ENCODE results near the gene TAF15.

TAF15 gene

GRCh38 chr17:35846055-35846809 is 36.9 kb downstream of the TAF15 start:
- Histone ChIP-seq H3K4me3 (no peak overlapping the region), H3K36me3 (peaks cover 97% of the 10 kb centered on the region), H3K27me3 (no peaks in the 10 kb centered on the region), H3K27ac (no peak overlapping the region), H3K4me1 (no peaks in the 10 kb centered on the region), H4K20me1 (peaks cover 82% of the 10 kb centered on the region), H3K9me3 (no peaks in the 10 kb centered on the region), H3K4me2 (no peak overlapping the region), H3K9ac (no peak overlapping the region)
- no peak for TF ChIP-seq Cebpa-rat (IDR thresholded peaks at IDR 0.05)

GRCh38 chr17:35847006-35847405 is 37.7 kb downstream of the TAF15 start:
- H3K9me3 ChIP-seq: no peaks in the 10 kb centered on the region
- no peak for TF ChIP-seq Cebpa-rat (IDR thresholded peaks at IDR 0.05)

GRCh38 chr17:35847633-35848373 is 38.5 kb downstream of the TAF15 start:
- Histone ChIP-seq H3K27me3 (no peaks in the 10 kb centered on the region), H3K36me3 (peaks cover 97% of the 10 kb centered on the region), H3K9ac (no peak overlapping the region), H3K4me2 (no peak overlapping the region), H3K27ac (no peak overlapping the region), H4K20me1 (peaks cover 68% of the 10 kb centered on the region), H3K4me1 (no peaks in the 10 kb centered on the region), H3K9me3 (no peaks in the 10 kb centered on the region), H3K4me3 (no peak overlapping the region)
- no peak for TF ChIP-seq Cebpa-rat (IDR thresholded peaks at IDR 0.05)

More at GRCh38 chr17:35847006-35847405, 37.7 kb downstream of the TAF15 start:
- H3K4me2 ChIP-seq: no peak overlapping the region
- peaks cover 97% of the 10 kb centered on the region for H3K36me3 ChIP-seq
- no peaks in the 10 kb centered on the region for H3K27me3 ChIP-seq
- no peaks in the 10 kb centered on the region for H3K4me1 ChIP-seq
- H3K4me3 ChIP-seq: no peak overlapping the region
- no peak overlapping the region for H3K9ac ChIP-seq
- peaks cover 75% of the 10 kb centered on the region for H4K20me1 ChIP-seq
- no peak overlapping the region for H3K27ac ChIP-seq

GRCh38 chr17:35849469-35850348 is 40.4 kb downstream of the TAF15 start:
- no peaks in the 10 kb centered on the region for H3K9me3 ChIP-seq
- no peak overlapping the region for H3K9ac ChIP-seq
- no peaks in the 10 kb centered on the region for H3K4me1 ChIP-seq
- no peak for TF ChIP-seq Cebpa-rat (IDR thresholded peaks at IDR 0.05)
- no peak overlapping the region for H3K4me3 ChIP-seq
- peaks cover 91% of the 10 kb centered on the region for H3K36me3 ChIP-seq
- H3K27ac ChIP-seq: no peak overlapping the region
- peaks cover 51% of the 10 kb centered on the region for H4K20me1 ChIP-seq
- H3K27me3 ChIP-seq: no peaks in the 10 kb centered on the region
- H3K4me2 ChIP-seq: no peak overlapping the region

- no peak overlapping the region for H3K4me2 ChIP-seq
- no peaks in the 10 kb centered on the region for H3K27me3 ChIP-seq
- peaks cover 67% of the 10 kb centered on the region for H3K36me3 ChIP-seq
- no peak for TF ChIP-seq Cebpa-rat (IDR thresholded peaks at IDR 0.05)
- no peaks in the 10 kb centered on the region; the same call in 1 of the 2 replicates for H4K20me1 ChIP-seq
- H3K4me3 ChIP-seq: no peak overlapping the region
- no peak overlapping the region for H3K27ac ChIP-seq
- no peaks in the 10 kb centered on the region for H3K4me1 ChIP-seq
- H3K9me3 ChIP-seq: no peaks in the 10 kb centered on the region
- no peak overlapping the region for H3K9ac ChIP-seq
Observed at GRCh38 chr17:35855965-35856364, 46.7 kb downstream of the TAF15 start.

GRCh38 chr17:35856603-35857002 is 47.3 kb downstream of the TAF15 start:
- H3K27ac ChIP-seq: no peak overlapping the region
- H3K27me3 ChIP-seq: no peaks in the 10 kb centered on the region
- no peak for TF ChIP-seq Cebpa-rat (IDR thresholded peaks at IDR 0.05)
- no peak overlapping the region for H3K4me3 ChIP-seq
- H3K4me1 ChIP-seq: no peaks in the 10 kb centered on the region
- H3K4me2 ChIP-seq: no peak overlapping the region
- peaks cover 61% of the 10 kb centered on the region for H3K36me3 ChIP-seq
- no peaks in the 10 kb centered on the region; the same call in 1 of the 2 replicates for H4K20me1 ChIP-seq
- no peaks in the 10 kb centered on the region for H3K9me3 ChIP-seq
- H3K9ac ChIP-seq: no peak overlapping the region

GRCh38 chr17:35864853-35865252 is 55.6 kb downstream of the TAF15 start:
- no peaks in the 10 kb centered on the region; the same call in none of the 2 replicates for H3K9me3 ChIP-seq
- H3K36me3 ChIP-seq: peaks cover 23% of the 10 kb centered on the region
- no peaks in the 10 kb centered on the region for H4K20me1 ChIP-seq
- no peak overlapping the region for H3K27ac ChIP-seq
- H3K4me3 ChIP-seq: no peak overlapping the region
- H3K9ac ChIP-seq: no peak overlapping the region
- no peaks in the 10 kb centered on the region; the same call in 1 of the 2 replicates for H3K27me3 ChIP-seq
- peaks cover 16% of the 10 kb centered on the region for H3K4me1 ChIP-seq
- TF ChIP-seq Cebpa-rat (IDR thresholded peaks at IDR 0.05): no peak
- H3K4me2 ChIP-seq: no peak overlapping the region

- Histone ChIP-seq H3K4me1 (peaks cover 17% of the 10 kb centered on the region), H3K9me3 (no peaks in the 10 kb centered on the region; the same call in none of the 2 replicates), H3K4me3 (no peak overlapping the region), H3K4me2 (no peak overlapping the region), H3K9ac (no peak overlapping the region), H3K27me3 (no peaks in the 10 kb centered on the region; the same call in 1 of the 2 replicates), H3K36me3 (peaks cover 23% of the 10 kb centered on the region), H3K27ac (no peak overlapping the region), H4K20me1 (no peaks in the 10 kb centered on the region)
- no peak for TF ChIP-seq Cebpa-rat (IDR thresholded peaks at IDR 0.05)
Observed at GRCh38 chr17:35865412-35866340, 56.4 kb downstream of the TAF15 start.
